Measurements from ENCODE around the gene GPC1. TPM values are rescaled to one million over a fixed set of nuclear protein-coding genes. Genes with fewer than 3 reads are reported as not detected.

GPC1 gene
- polyA plus RNA-seq, 1 experiment: 126 TPM

- Histone ChIP-seq H3K4me3 (ENCODE audit: low read depth, low read length) (no peak overlapping the region), H3K27me3 (ENCODE audit: control insufficient read depth, insufficient read depth, low read length) (no peaks in the 10 kb centered on the region), H3K36me3 (ENCODE audit: control insufficient read depth, insufficient read depth, low read length) (no peaks in the 10 kb centered on the region)
- no peak for DNase-seq (ENCODE audit: low read depth)
- no peak for TF ChIP-seq CTCF (IDR thresholded peaks at IDR 0.05; ENCODE audit: insufficient read depth, low read depth, low read length)
- POLR2A ChIA-PET: no interaction called here
- CTCF ChIA-PET: no interaction called here
These were observed 36.7 kb upstream of the GPC1 start for GRCh38 chr2:240398661-240399267.

GRCh38 chr2:240399419-240400324 is 35.8 kb upstream of the GPC1 start:
- ChIA-PET CTCF (interaction anchor here (0.5 kb wide), 1 partner anchor 153 kb away, joined by 4 read pairs; no protein-coding TSS in a partner anchor), POLR2A (no interaction called here)
- no peak for DNase-seq (ENCODE audit: low read depth)

GRCh38 chr2:240400371-240401161 is 34.9 kb upstream of the GPC1 start:
- CTCF ChIA-PET: interaction anchor here (0.6 to 0.8 kb wide), 3 partner anchors 16 to 35 kb away, joined by 3 read pairs; no protein-coding TSS in a partner anchor

More at GRCh38 chr2:240399419-240400324, 35.8 kb upstream of the GPC1 start:
- no peaks in the 10 kb centered on the region for H3K27me3 ChIP-seq (ENCODE audit: control insufficient read depth, insufficient read depth, low read length)
- no peaks in the 10 kb centered on the region for H3K36me3 ChIP-seq (ENCODE audit: control insufficient read depth, insufficient read depth, low read length)
- no peak overlapping the region for H3K4me3 ChIP-seq (ENCODE audit: low read depth, low read length)
- no peak for TF ChIP-seq CTCF (IDR thresholded peaks at IDR 0.05; ENCODE audit: insufficient read depth, low read depth, low read length)

GRCh38 chr2:240401308-240401707 is 34.2 kb upstream of the GPC1 start:
- Histone ChIP-seq H3K36me3 (ENCODE audit: control insufficient read depth, insufficient read depth, low read length) (no peaks in the 10 kb centered on the region), H3K27me3 (ENCODE audit: control insufficient read depth, insufficient read depth, low read length) (no peaks in the 10 kb centered on the region), H3K4me3 (ENCODE audit: low read depth, low read length) (no peak overlapping the region)
- ChIA-PET POLR2A (no interaction called here), CTCF (no interaction called here)
- TF ChIP-seq CTCF (IDR thresholded peaks at IDR 0.05; ENCODE audit: insufficient read depth, low read depth, low read length): no peak
- no peak for DNase-seq (ENCODE audit: low read depth)

More at GRCh38 chr2:240400371-240401161, 34.9 kb upstream of the GPC1 start:
- H3K4me3 ChIP-seq (ENCODE audit: low read depth, low read length): no peak overlapping the region
- H3K36me3 ChIP-seq (ENCODE audit: control insufficient read depth, insufficient read depth, low read length): no peaks in the 10 kb centered on the region
- DNase-seq (ENCODE audit: low read depth): no peak
- H3K27me3 ChIP-seq (ENCODE audit: control insufficient read depth, insufficient read depth, low read length): no peaks in the 10 kb centered on the region
- POLR2A ChIA-PET: no interaction called here
- no peak for TF ChIP-seq CTCF (IDR thresholded peaks at IDR 0.05; ENCODE audit: insufficient read depth, low read depth, low read length)

Measured in BJ (cell line).